Measurements from ENCODE around the gene KAT6B.

Gene KAT6B

GRCh38 chr10:74909670-74910069 is 83.3 kb downstream of the KAT6B start:
- TF ChIP-seq CTCF (conservative IDR thresholded peaks at IDR 0.05; ENCODE audit: low read depth, low read length) = no peak
- no peak for DNase-seq (ENCODE audit: low read depth)
- no peak overlapping the region for H3K4me3 ChIP-seq (ENCODE audit: low read depth, low read length)

- DNase-seq (ENCODE audit: low read depth) = no peak
- no peak overlapping the region for H3K4me3 ChIP-seq (ENCODE audit: low read depth, low read length)
- TF ChIP-seq CTCF (conservative IDR thresholded peaks at IDR 0.05; ENCODE audit: low read depth, low read length) = no peak
Observed at GRCh38 chr10:74910241-74910975, 84.0 kb downstream of the KAT6B start.

- DNase-seq (ENCODE audit: low read depth) = no peak
- TF ChIP-seq CTCF (conservative IDR thresholded peaks at IDR 0.05; ENCODE audit: low read depth, low read length) = no peak
- H3K4me3 ChIP-seq (ENCODE audit: low read depth, low read length) = no peak overlapping the region
Observed at GRCh38 chr10:74910976-74911350, 84.6 kb downstream of the KAT6B start.

GRCh38 chr10:74912182-74912581 is 85.8 kb downstream of the KAT6B start:
- TF ChIP-seq CTCF (conservative IDR thresholded peaks at IDR 0.05; ENCODE audit: low read depth, low read length) = no peak
- no peak for DNase-seq (ENCODE audit: low read depth)
- no peak overlapping the region for H3K4me3 ChIP-seq (ENCODE audit: low read depth, low read length)

GRCh38 chr10:74912682-74913081 is 86.3 kb downstream of the KAT6B start:
- TF ChIP-seq CTCF (conservative IDR thresholded peaks at IDR 0.05; ENCODE audit: low read depth, low read length) = no peak
- no peak overlapping the region for H3K4me3 ChIP-seq (ENCODE audit: low read depth, low read length)
- DNase-seq (ENCODE audit: low read depth) = no peak

GRCh38 chr10:74913377-74913979 is 87.1 kb downstream of the KAT6B start:
- TF ChIP-seq CTCF (conservative IDR thresholded peaks at IDR 0.05; ENCODE audit: low read depth, low read length) = no peak
- no peak for DNase-seq (ENCODE audit: low read depth)
- no peak overlapping the region for H3K4me3 ChIP-seq (ENCODE audit: low read depth, low read length)

GRCh38 chr10:74916283-74916682 is 89.9 kb downstream of the KAT6B start:
- no peak for TF ChIP-seq CTCF (conservative IDR thresholded peaks at IDR 0.05; ENCODE audit: low read depth, low read length)
- no peak for DNase-seq (ENCODE audit: low read depth)
- no peak overlapping the region for H3K4me3 ChIP-seq (ENCODE audit: low read depth, low read length)

Measured in choroid plexus epithelial cell (primary cell).